Activated B cell treated with CpG ODN at 0.5 μM for 24 hours (primary cell): Measurements from ENCODE around the gene MEP1A. TPM values are rescaled to one million over a fixed set of nuclear protein-coding genes. Genes with fewer than 3 reads are reported as not detected.
"Not testable (repeated sequence)": the region's sequence is repeated elsewhere in the genome, so short reads cannot be mapped to it uniquely, and the experiment has no call there.

Experiments used
- ATAC-seq: fragments of 200-7000 bp; cut with Tn5 transposase; one replicate; pipeline ENCODE4 v1.10.0; 2021; ENCODE audit warnings: low read depth, mild to moderate bottlenecking, moderate library complexity
- CTCF ChIA-PET: fragments of 350-600 bp; sonication (Branson Sonifier 250); formaldehyde crosslinking; loops from one replicate; lab custom pipeline; 2021; ENCODE audit warnings: antibody characterized with exemption; lab: Charles Lee
- POLR2A ChIA-PET: fragments of 350-600 bp; sonication (Branson Sonifier 250); formaldehyde crosslinking; loops from one replicate; lab custom pipeline; 2021; ENCODE audit warnings: antibody characterized with exemption; lab: Charles Lee
- DNase-seq: peaks from one replicate; pipeline ENCODE4 v3.0.0; 2022
- H3K27ac Mint-ChIP-seq: one replicate; pipeline ENCODE4 v1.8.0; 2020; ENCODE audit warnings: mixed read lengths
- H3K27me3 Mint-ChIP-seq: one replicate; pipeline ENCODE4 v1.8.0; 2021; ENCODE audit warnings: mixed read lengths
- H3K36me3 Mint-ChIP-seq: one replicate; pipeline ENCODE4 v1.8.0; 2021; ENCODE audit warnings: low read depth, mixed read lengths
- H3K4me1 Mint-ChIP-seq: one replicate; pipeline ENCODE4 v1.8.0; 2021; ENCODE audit warnings: mixed read lengths
- H3K4me3 Mint-ChIP-seq: one replicate; pipeline ENCODE4 v1.8.0; 2020; ENCODE audit warnings: mild to moderate bottlenecking, mixed read lengths
- H3K9me3 Mint-ChIP-seq: one replicate; pipeline ENCODE4 v1.8.0; 2020; ENCODE audit warnings: mixed read lengths
- intact Hi-C: fragments of 100-400 bp; cut with micrococcal nuclease; formaldehyde crosslinking; loops from one replicate; pipeline ENCODE4 v1.15.1; 2024
- total RNA-seq: library from RNA; stranded (reverse); gene quantifications from 2 replicates; pipeline ENCODE4 v1.2.3, GENCODE V29; 2022
- TF ChIP-seq, protein P1 (sequence below): fragments of 200-600 bp; IDR thresholded peaks from one replicate; pipeline ENCODE4 v1.8.0; 2022; ENCODE audit warnings: antibody characterized with exemption, mild to moderate bottlenecking

Gene MEP1A
- total RNA-seq, 1 donor from 2014 or later = not detected

- intact Hi-C loops = no loop called here
- ChIA-PET POLR2A (no interaction called here), CTCF (no interaction called here)
- ATAC-seq (no peak), DNase-seq (no peak)
- no peaks in the 10 kb centered on the region for H3K9me3 Mint-ChIP-seq
- no peaks in the 10 kb centered on the region for H3K36me3 Mint-ChIP-seq
- no peaks in the 10 kb centered on the region for H3K4me1 Mint-ChIP-seq
- TF ChIP-seq, protein P1, sequence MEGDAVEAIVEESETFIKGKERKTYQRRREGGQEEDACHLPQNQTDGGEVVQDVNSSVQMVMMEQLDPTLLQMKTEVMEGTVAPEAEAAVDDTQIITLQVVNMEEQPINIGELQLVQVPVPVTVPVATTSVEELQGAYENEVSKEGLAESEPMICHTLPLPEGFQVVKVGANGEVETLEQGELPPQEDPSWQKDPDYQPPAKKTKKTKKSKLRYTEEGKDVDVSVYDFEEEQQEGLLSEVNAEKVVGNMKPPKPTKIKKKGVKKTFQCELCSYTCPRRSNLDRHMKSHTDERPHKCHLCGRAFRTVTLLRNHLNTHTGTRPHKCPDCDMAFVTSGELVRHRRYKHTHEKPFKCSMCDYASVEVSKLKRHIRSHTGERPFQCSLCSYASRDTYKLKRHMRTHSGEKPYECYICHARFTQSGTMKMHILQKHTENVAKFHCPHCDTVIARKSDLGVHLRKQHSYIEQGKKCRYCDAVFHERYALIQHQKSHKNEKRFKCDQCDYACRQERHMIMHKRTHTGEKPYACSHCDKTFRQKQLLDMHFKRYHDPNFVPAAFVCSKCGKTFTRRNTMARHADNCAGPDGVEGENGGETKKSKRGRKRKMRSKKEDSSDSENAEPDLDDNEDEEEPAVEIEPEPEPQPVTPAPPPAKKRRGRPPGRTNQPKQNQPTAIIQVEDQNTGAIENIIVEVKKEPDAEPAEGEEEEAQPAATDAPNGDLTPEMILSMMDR = no peak
- H3K27ac Mint-ChIP-seq = no peak overlapping the region
- peaks cover 7% of the 10 kb centered on the region for H3K27me3 Mint-ChIP-seq
- H3K4me3 Mint-ChIP-seq = no peak overlapping the region
Measured at GRCh38 chr6:46757214-46757596, 36.0 kb upstream of the MEP1A start.

DNA sequence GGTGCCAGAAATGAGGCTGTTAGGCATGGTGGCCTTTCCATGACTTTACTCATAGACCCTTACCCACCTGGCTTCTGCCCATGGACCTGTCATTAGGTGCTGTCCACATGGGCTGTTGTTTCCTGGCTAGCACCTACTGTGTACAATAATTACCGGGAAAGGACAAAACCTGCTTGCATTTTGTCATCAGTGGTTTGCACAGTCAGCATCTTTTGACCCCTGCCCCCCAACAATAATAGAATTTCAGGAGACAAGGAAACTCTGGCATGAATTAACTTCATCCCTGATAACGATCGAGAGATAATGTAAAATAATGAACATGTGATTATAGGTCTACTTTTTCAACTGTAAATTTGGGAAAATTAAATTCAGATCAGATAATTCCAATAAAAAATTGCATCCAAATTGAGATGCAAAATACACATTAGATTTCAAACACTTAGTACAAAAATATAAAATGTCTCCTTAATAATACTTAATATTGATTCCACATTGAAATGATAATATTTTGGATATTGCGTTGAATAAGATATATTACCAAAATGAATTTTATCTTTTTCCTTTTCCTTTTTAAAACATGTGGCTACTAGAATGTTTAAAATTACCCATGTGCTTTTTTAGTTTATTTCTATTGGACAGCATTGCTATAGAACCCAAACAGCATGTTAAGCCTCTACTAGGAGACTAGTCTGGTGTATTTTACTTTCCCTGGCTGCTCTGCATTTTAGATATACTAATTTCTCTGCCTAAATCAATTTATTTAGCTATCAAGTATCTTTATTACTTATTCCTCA, 34.0 kb upstream of the MEP1A start:
- Mint-ChIP-seq H3K36me3 (no peaks in the 10 kb centered on the region), H3K4me3 (no peak overlapping the region), H3K27ac (no peak overlapping the region), H3K27me3 (peaks cover 3% of the 10 kb centered on the region), H3K4me1 (no peaks in the 10 kb centered on the region), H3K9me3 (no peaks in the 10 kb centered on the region)
- intact Hi-C loops = no loop called here
- TF ChIP-seq, protein P1 = no peak
- DNase-seq (no peak), ATAC-seq (no peak)
- ChIA-PET POLR2A (no interaction called here), CTCF (no interaction called here)

DNA sequence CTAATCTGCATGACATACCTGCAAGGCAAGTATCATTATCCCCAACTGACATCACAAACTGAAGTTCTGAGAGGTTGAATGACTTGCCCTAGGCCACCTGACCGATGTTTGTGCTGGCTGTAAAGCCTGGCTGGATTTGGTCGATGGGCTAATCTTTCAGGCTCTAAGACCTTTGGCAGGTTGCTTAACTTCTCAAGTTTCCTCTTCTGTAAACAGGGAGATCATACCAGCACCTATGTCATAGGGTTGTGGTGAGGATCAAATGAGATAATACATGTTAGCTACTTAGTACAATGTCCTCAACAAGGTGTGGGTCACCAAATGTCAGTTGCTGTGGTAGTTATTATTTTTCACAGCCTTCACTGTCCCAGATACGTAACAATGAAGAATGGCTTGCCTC, 32.3 kb upstream of the MEP1A start:
- Mint-ChIP-seq H3K27me3 (peaks cover 3% of the 10 kb centered on the region), H3K36me3 (no peaks in the 10 kb centered on the region), H3K27ac (no peak overlapping the region), H3K4me3 (no peak overlapping the region), H3K9me3 (no peaks in the 10 kb centered on the region), H3K4me1 (no peaks in the 10 kb centered on the region)
- CTCF ChIA-PET = no interaction called here
- intact Hi-C loops = no loop called here
- DNase-seq (no peak), ATAC-seq (no peak)
- POLR2A ChIA-PET = no interaction called here
- TF ChIP-seq, protein P1 = no peak

DNA sequence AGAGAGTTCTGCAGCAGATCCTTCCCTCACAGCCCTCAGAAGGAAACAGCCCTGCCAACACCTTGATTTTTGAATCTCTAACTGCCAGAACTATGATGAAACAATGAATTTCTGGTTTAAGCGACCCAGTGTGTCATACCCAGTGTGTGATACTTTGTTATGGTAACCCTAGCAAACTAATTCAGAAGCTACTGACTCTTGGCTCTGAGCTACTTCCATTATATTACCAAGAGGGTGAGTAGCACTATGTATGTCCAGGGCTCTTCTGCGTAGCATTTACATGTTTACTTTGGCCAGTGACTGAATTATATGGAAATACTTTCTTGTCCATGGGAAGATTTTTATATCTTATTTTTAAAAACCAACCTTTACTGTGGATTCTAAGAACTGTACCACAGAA, 29.7 kb upstream of the MEP1A start:
- POLR2A ChIA-PET = no interaction called here
- CTCF ChIA-PET = no interaction called here
- ATAC-seq (no peak), DNase-seq (no peak)
- TF ChIP-seq, protein P1 = no peak
- Mint-ChIP-seq H3K36me3 (no peaks in the 10 kb centered on the region), H3K9me3 (peaks cover 8% of the 10 kb centered on the region), H3K4me1 (no peaks in the 10 kb centered on the region), H3K27me3 (peaks cover 3% of the 10 kb centered on the region), H3K27ac (no peak overlapping the region), H3K4me3 (no peak overlapping the region)
- intact Hi-C loops = no loop called here

DNA sequence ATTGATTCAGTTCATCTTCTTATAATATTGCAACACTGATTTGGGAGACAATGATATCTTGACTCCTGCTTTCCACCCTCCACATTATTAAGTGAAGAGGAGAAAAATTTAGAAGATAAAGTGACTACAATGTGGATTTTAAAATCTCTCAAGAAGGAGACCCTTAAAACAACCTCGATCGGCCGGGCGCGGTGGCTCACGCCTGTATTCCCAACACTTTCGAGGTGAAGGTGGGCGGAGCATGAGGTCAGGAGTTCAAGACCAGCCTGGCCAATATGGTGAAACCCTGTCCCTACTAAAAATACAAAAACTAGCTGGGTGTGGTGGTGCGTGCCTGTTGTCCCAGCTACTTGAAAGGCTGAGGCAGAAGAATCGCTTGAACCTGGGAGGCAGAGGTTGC, 28.9 kb upstream of the MEP1A start:
- DNase-seq, H3K36me3 Mint-ChIP-seq, H3K4me1 Mint-ChIP-seq, intact Hi-C loops, ATAC-seq, CTCF ChIA-PET, H3K27ac Mint-ChIP-seq, H3K4me3 Mint-ChIP-seq, H3K9me3 Mint-ChIP-seq, POLR2A ChIA-PET, H3K27me3 Mint-ChIP-seq: not testable (repeated sequence)
